ENCODE results near the gene PTPRN2.
"Not testable (repeated sequence)": the region's sequence is repeated elsewhere in the genome, so short reads cannot be mapped to it uniquely, and the experiment has no call there.

The PTPRN2 gene

GRCh38 chr7:158422196-158422886, 165.3 kb downstream of the PTPRN2 start:
- TF ChIP-seq ZFX (IDR thresholded peaks at IDR 0.05; ENCODE audit: borderline replicate concordance) (no peak), CTCF (IDR thresholded peaks at IDR 0.05) (no peak)
- H3K27ac ChIP-seq: no peak overlapping the region

- no peak overlapping the region for H3K27ac ChIP-seq
- TF ChIP-seq CTCF (IDR thresholded peaks at IDR 0.05): no peak
- TF ChIP-seq ZFX (IDR thresholded peaks at IDR 0.05; ENCODE audit: borderline replicate concordance): no peak
Measured at GRCh38 chr7:158421361-158421760, 166.3 kb downstream of the PTPRN2 start.

GRCh38 chr7:158420591-158421340, 166.9 kb downstream of the PTPRN2 start:
- TF ChIP-seq CTCF (IDR thresholded peaks at IDR 0.05) (no peak), ZFX (IDR thresholded peaks at IDR 0.05; ENCODE audit: borderline replicate concordance) (no peak)
- no peak overlapping the region for H3K27ac ChIP-seq

- no peak for TF ChIP-seq ZFX (IDR thresholded peaks at IDR 0.05; ENCODE audit: borderline replicate concordance)
- no peak for TF ChIP-seq CTCF (IDR thresholded peaks at IDR 0.05)
- H3K27ac ChIP-seq: no peak overlapping the region
Measured at GRCh38 chr7:158419238-158419785, 168.3 kb downstream of the PTPRN2 start.

GRCh38 chr7:158418395-158418794, 169.2 kb downstream of the PTPRN2 start:
- H3K27ac ChIP-seq: not testable (repeated sequence)

GRCh38 chr7:158416283-158416933, 171.2 kb downstream of the PTPRN2 start:
- H3K27ac ChIP-seq: no peak overlapping the region
- TF ChIP-seq ZFX (IDR thresholded peaks at IDR 0.05; ENCODE audit: borderline replicate concordance): no peak
- TF ChIP-seq CTCF (IDR thresholded peaks at IDR 0.05): no peak

GRCh38 chr7:158415316-158415715, 172.3 kb downstream of the PTPRN2 start:
- TF ChIP-seq ZFX (IDR thresholded peaks at IDR 0.05; ENCODE audit: borderline replicate concordance): no peak
- no peak for TF ChIP-seq CTCF (IDR thresholded peaks at IDR 0.05)
- no peak overlapping the region for H3K27ac ChIP-seq
